MM.1S (cell line): ENCODE data around the gene SUCLA2.

ENCODE experiments used
- DNase-seq: peaks from one replicate; pipeline ENCODE4 v3.0.0-alpha.2; 2015
- H2AFZ ChIP-seq: fragments of 300-600 bp; sonication (generic); 2 replicates; pipeline ENCODE4 v1.6.0; 2016; ENCODE audit warnings: antibody characterized with exemption, low read length
- H3F3A ChIP-seq: fragments of 300-600 bp; sonication (generic); 2 replicates; pipeline ENCODE4 v1.6.1; 2016; ENCODE audit warnings: mild to moderate bottlenecking, antibody characterized with exemption, low read length, moderate library complexity, mixed read lengths; ENCODE audit not compliant: insufficient read depth
- H3K27ac ChIP-seq: fragments of 300-600 bp; sonication (generic); 2 replicates; pipeline ENCODE4 v1.5.1; 2016; ENCODE audit warnings: mild to moderate bottlenecking, low read length
- H3K27me3 ChIP-seq: fragments of 300-600 bp; sonication (generic); replicated peaks from 2 replicates; pipeline ENCODE4 v1.6.0; 2016; ENCODE audit warnings: low read length; ENCODE audit not compliant: insufficient read depth
- H3K36me3 ChIP-seq: fragments of 300-600 bp; sonication (generic); replicated peaks from 2 replicates; pipeline ENCODE4 v1.6.1; 2016; ENCODE audit warnings: mild to moderate bottlenecking, low read length, mixed read lengths; ENCODE audit not compliant: insufficient read depth
- H3K4me1 ChIP-seq: fragments of 300-600 bp; sonication (generic); 2 replicates; pipeline ENCODE4 v1.6.1; 2016; ENCODE audit warnings: low read length, mixed read lengths
- H3K4me2 ChIP-seq: fragments of 300-600 bp; sonication (generic); 2 replicates; pipeline ENCODE4 v1.6.0; 2016; ENCODE audit warnings: low read depth, low read length
- H3K4me3 ChIP-seq: fragments of 300-600 bp; sonication (generic); 2 replicates; pipeline ENCODE4 v1.5.1; 2016; ENCODE audit warnings: low read length, mixed read lengths
- H3K79me2 ChIP-seq: fragments of 300-600 bp; sonication (generic); 2 replicates; pipeline ENCODE4 v1.6.1; 2016; ENCODE audit warnings: mixed run types, low read length, mixed read lengths
- H3K9ac ChIP-seq: fragments of 300-600 bp; sonication (generic); 2 replicates; pipeline ENCODE4 v1.6.1; 2016; ENCODE audit warnings: low read length, mixed read lengths
- H3K9me2 ChIP-seq: fragments of 300-600 bp; sonication (generic); replicated peaks from 2 replicates; pipeline ENCODE4 v1.6.1; 2016; ENCODE audit warnings: mild to moderate bottlenecking, low read length, mixed read lengths; ENCODE audit not compliant: insufficient read depth
- H3K9me3 ChIP-seq: fragments of 300-600 bp; sonication (generic); replicated peaks from 2 replicates; pipeline ENCODE4 v1.6.1; 2016; ENCODE audit warnings: mild to moderate bottlenecking, low read length, mixed read lengths; ENCODE audit not compliant: insufficient read depth
- H4K20me1 ChIP-seq: fragments of 300-600 bp; sonication (generic); 2 replicates; pipeline ENCODE4 v1.6.1; 2016; ENCODE audit warnings: mild to moderate bottlenecking, low read length, moderate library complexity, mixed read lengths; ENCODE audit not compliant: insufficient read depth
- EZH2 ChIP-seq: fragments of 300-600 bp; sonication (generic); optimal IDR thresholded peaks from 2 replicates; pipeline ENCODE3; 2017; ENCODE audit warnings: low read depth, mild to moderate bottlenecking, antibody characterized with exemption, low read length, mixed read lengths
- EZH2phosphoT487 ChIP-seq: fragments of 300-600 bp; sonication (generic); IDR thresholded peaks from 2 replicates; pipeline ENCODE4 v1.6.1; 2018; ENCODE audit warnings: antibody characterized with exemption, low read length
- TF ChIP-seq, protein P1 (sequence below): fragments of 300-600 bp; sonication (generic); IDR thresholded peaks from 2 replicates; pipeline ENCODE4 v1.5.1; 2016; ENCODE audit warnings: antibody characterized with exemption, low read length, mixed read lengths

Gene SUCLA2

DNA sequence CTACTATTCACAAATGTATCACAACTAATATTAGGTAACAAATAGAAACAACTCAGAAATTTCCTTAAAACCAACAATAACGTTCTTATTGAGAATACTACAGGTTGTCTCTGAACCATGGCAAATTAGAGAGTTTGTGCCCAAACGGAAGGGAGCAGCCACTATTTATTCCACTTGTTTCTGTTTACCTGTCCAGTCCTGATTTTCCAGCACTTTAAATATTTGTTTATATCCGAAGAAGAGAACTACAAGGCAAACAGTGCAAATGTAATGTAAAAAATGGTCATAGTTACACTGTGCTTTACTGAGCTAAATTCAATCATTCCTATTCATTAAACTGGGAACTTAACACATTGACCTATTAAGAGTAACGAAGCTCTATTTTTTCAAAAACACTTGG lies 9.2 kb downstream of the SUCLA2 start:
- no peak overlapping the region for H3K4me2 ChIP-seq
- H3K9ac ChIP-seq: no peak overlapping the region
- H3K4me1 ChIP-seq: no peaks in the 10 kb centered on the region
- no peaks in the 10 kb centered on the region for H3K27me3 ChIP-seq
- no peak overlapping the region for H3K4me3 ChIP-seq
- no peak overlapping the region for H3K27ac ChIP-seq
- no peak overlapping the region for H2AFZ ChIP-seq
- no peaks in the 10 kb centered on the region for H4K20me1 ChIP-seq
- H3F3A ChIP-seq: no peaks in the 10 kb centered on the region
- no peak for DNase-seq
- no peaks in the 10 kb centered on the region; the same call in 1 of the 2 replicates for H3K36me3 ChIP-seq
- H3K9me3 ChIP-seq: no peaks in the 10 kb centered on the region
- no peaks in the 10 kb centered on the region for H3K9me2 ChIP-seq
- TF ChIP-seq, protein P1, sequence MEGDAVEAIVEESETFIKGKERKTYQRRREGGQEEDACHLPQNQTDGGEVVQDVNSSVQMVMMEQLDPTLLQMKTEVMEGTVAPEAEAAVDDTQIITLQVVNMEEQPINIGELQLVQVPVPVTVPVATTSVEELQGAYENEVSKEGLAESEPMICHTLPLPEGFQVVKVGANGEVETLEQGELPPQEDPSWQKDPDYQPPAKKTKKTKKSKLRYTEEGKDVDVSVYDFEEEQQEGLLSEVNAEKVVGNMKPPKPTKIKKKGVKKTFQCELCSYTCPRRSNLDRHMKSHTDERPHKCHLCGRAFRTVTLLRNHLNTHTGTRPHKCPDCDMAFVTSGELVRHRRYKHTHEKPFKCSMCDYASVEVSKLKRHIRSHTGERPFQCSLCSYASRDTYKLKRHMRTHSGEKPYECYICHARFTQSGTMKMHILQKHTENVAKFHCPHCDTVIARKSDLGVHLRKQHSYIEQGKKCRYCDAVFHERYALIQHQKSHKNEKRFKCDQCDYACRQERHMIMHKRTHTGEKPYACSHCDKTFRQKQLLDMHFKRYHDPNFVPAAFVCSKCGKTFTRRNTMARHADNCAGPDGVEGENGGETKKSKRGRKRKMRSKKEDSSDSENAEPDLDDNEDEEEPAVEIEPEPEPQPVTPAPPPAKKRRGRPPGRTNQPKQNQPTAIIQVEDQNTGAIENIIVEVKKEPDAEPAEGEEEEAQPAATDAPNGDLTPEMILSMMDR: no peak
- TF ChIP-seq EZH2: no peak
- TF ChIP-seq EZH2phosphoT487: no peak
- H3K79me2 ChIP-seq: no peaks in the 10 kb centered on the region

DNA sequence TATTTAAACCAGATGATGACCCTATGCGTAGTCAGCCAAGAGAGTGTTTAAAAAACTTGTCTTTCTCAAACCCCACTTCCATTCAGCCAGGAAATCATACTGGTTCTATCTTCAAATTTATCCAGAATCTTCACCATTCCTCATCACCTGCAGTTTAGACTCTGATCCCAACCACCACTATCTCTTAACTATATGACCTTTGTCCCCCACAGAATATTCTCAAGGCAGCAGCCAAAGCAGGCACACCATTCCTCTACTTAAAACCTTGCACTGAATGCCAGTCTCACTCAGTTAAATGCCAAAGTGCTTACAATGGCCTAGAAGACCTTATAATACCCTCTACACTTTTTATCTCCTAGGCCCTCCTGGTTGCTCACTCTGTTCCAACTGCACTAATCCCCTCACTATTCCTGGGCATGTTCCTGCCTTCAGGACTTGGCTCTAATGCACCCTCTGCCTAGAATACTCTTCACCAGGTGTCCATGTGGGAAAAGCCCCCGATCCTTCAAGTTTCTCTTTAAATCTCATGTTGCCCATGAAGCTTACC lies 10.1 kb downstream of the SUCLA2 start:
- TF ChIP-seq, protein P1: no peak
- TF ChIP-seq EZH2 (no peak), EZH2phosphoT487 (no peak)
- no peak overlapping the region for H3K9ac ChIP-seq
- H3K4me1 ChIP-seq: no peaks in the 10 kb centered on the region
- H3K9me3 ChIP-seq: no peaks in the 10 kb centered on the region
- H3K4me3 ChIP-seq: no peak overlapping the region
- no peak overlapping the region for H2AFZ ChIP-seq
- H3K27ac ChIP-seq: no peak overlapping the region
- no peaks in the 10 kb centered on the region for H3K27me3 ChIP-seq
- H3K79me2 ChIP-seq: no peaks in the 10 kb centered on the region
- H3F3A ChIP-seq: no peaks in the 10 kb centered on the region
- no peaks in the 10 kb centered on the region for H3K9me2 ChIP-seq
- no peaks in the 10 kb centered on the region for H4K20me1 ChIP-seq
- DNase-seq: no peak
- no peaks in the 10 kb centered on the region; the same call in 1 of the 2 replicates for H3K36me3 ChIP-seq
- no peak overlapping the region for H3K4me2 ChIP-seq

DNA sequence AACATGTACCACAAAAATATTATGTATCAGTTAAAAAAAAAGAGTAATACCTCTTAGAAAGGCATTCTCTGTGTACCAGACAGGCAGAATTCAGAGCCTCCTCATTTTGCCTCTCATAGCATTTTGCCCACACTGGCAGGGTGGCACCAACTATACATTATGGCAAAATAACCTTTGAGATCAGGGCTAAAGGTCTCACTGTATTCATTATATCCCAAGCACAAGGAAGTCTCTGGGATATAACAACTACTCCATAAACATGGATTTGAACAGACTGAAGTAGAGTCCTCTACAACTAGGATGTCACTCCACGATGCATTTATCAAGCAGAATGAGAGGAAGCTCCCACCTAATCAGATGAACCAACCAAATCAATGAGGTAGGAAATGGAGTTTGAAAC lies 10.6 kb downstream of the SUCLA2 start:
- Histone ChIP-seq H3K4me1 (no peaks in the 10 kb centered on the region), H3F3A (no peaks in the 10 kb centered on the region), H3K4me3 (no peak overlapping the region), H3K9ac (no peak overlapping the region), H3K9me3 (no peaks in the 10 kb centered on the region), H3K9me2 (no peaks in the 10 kb centered on the region), H3K4me2 (no peak overlapping the region), H4K20me1 (no peaks in the 10 kb centered on the region), H3K79me2 (no peaks in the 10 kb centered on the region), H2AFZ (no peak overlapping the region), H3K27ac (no peak overlapping the region), H3K36me3 (no peaks in the 10 kb centered on the region; the same call in 1 of the 2 replicates), H3K27me3 (no peaks in the 10 kb centered on the region)
- TF ChIP-seq EZH2phosphoT487: no peak
- TF ChIP-seq, protein P1: no peak
- TF ChIP-seq EZH2: no peak
- no peak for DNase-seq
